HepG2 (cell line): ENCODE measurements around the gene PDZD7. TPM values are rescaled to one million over a fixed set of nuclear protein-coding genes. Genes with fewer than 3 reads are reported as not detected.
A peak's percentile ranks its signal among the peaks of the same experiment; 100 is the strongest.

Experiments
- ATAC-seq: fragments of 200-7000 bp; cut with Tn5 transposase; 3 replicates; pipeline ENCODE4 v1.9.1; 2020; ENCODE audit warnings: mild to moderate bottlenecking, moderate library complexity
- BruUV-seq: library from RNA; stranded (reverse); fragments of 400-500 nt; replicated peaks from 2 replicates; lab custom pipeline; 2021; lab: Mats Ljungman, UMichigan
- CTCF ChIA-PET: fragments of 300-600 bp; formaldehyde crosslinking; extraction: SDS; loops from one replicate; lab custom pipeline; 2021; ENCODE audit warnings: low total read pairs, inconsistent platforms, low intra/inter-chr PET ratio; lab: Yijun Ruan, JAX
- POLR2A ChIA-PET: fragments of 350-600 bp; sonication (Branson Sonifier 250); formaldehyde crosslinking; loops from one replicate; lab custom pipeline; 2020; ENCODE audit warnings: antibody characterized with exemption, inconsistent platforms; lab: Yijun Ruan, JAX
- DNase-seq: peaks from one replicate; pipeline ENCODE4 v3.0.0-alpha.2; 2015; ENCODE audit warnings: low spot score
- FAIRE-seq: peaks from 3 replicates; lab custom pipeline; 2011; peaks lifted over from hg19 to GRCh38; lab: Jason Lieb, UNC
- H2AFZ ChIP-seq: one replicate; pipeline ENCODE4 v1.6.1; 2011; ENCODE audit warnings: low read length, inconsistent platforms
- H3K27ac ChIP-seq: fragments of 300-600 bp; 3 replicates; pipeline ENCODE4 v1.8.0; 2011; ENCODE audit warnings: mixed run types, mild to moderate bottlenecking, mixed read lengths, low read length, inconsistent platforms; ENCODE audit not compliant: insufficient read depth; ENCODE audit errors: extremely low read length
- H3K27me3 ChIP-seq, 2 experiments: fragments of 200-600 bp in 1 of 2; 2 replicates in 1 of 2; 3 replicates in 1 of 2; pipeline versions ENCODE4 v1.6.0 to v1.8.0; 2011; ENCODE audit warnings: low read length in 2 of 2, mild to moderate bottlenecking in 2 of 2, moderate library complexity in 2 of 2, inconsistent platforms in 1 of 2; ENCODE audit not compliant: insufficient read depth in 2 of 2, control insufficient read depth in 1 of 2
- H3K36me3 ChIP-seq, 2 experiments: fragments of 200-600 bp in 1 of 2; replicated peaks in 1 of 2; 2 replicates in 1 of 2; 3 replicates in 1 of 2; pipeline versions ENCODE4 v1.5.1 to v1.8.0; 2011; ENCODE audit warnings: low read length in 2 of 2, inconsistent platforms in 1 of 2; ENCODE audit not compliant: insufficient read depth in 2 of 2, control insufficient read depth in 1 of 2
- H3K4me1 ChIP-seq: 2 replicates; pipeline ENCODE4 v1.5.1; 2012; ENCODE audit warnings: low read length, inconsistent platforms; ENCODE audit not compliant: insufficient read depth
- H3K4me2 ChIP-seq: 2 replicates; pipeline ENCODE4 v1.6.0; 2011; ENCODE audit warnings: low read depth, low read length, inconsistent platforms
- H3K4me3 ChIP-seq, 3 experiments: fragments of 200-600 bp in 1 of 3; sonication (generic), shearing (Covaris generic) in 1 of 3; replicated peaks in 1 of 3; 2 replicates each; pipeline ENCODE4 v1.5.1; 2011 to 2016; ENCODE audit warnings: low read length in 3 of 3, inconsistent platforms in 2 of 3, low read depth in 2 of 3, mild to moderate bottlenecking in 2 of 3, control low read depth in 1 of 3, mixed read lengths in 1 of 3; ENCODE audit not compliant: insufficient read depth in 1 of 3
- H3K79me2 ChIP-seq: one replicate; pipeline ENCODE4 v1.6.1; 2011; ENCODE audit warnings: low read length, inconsistent platforms; ENCODE audit not compliant: insufficient read depth
- H3K9ac ChIP-seq: 2 replicates; pipeline ENCODE4 v1.6.0; 2011; ENCODE audit warnings: mild to moderate bottlenecking, low read depth, low read length, inconsistent platforms; ENCODE audit not compliant: insufficient read depth
- H3K9me3 ChIP-seq: 2 replicates; pipeline ENCODE4 v1.5.1; 2012; ENCODE audit warnings: mild to moderate bottlenecking, low read length
- H4K20me1 ChIP-seq: 2 replicates; pipeline ENCODE4 v1.6.0; 2011; ENCODE audit warnings: inconsistent platforms, mild to moderate bottlenecking, low read length, moderate library complexity; ENCODE audit not compliant: insufficient read depth
- IKZF1 ChIP-seq: fragments of 450-650 bp; IDR thresholded peaks from 2 replicates; pipeline ENCODE4 v1.7.1; 2016
- KDM3A ChIP-seq: IDR thresholded peaks from 2 replicates; pipeline ENCODE4 v1.6.1; 2018; ENCODE audit warnings: low read depth, missing compliant biosample characterization
- KDM5B ChIP-seq: sonication (generic); formaldehyde crosslinking; IDR thresholded peaks from 2 replicates; pipeline ENCODE4 v1.4.0; 2020; ENCODE audit warnings: missing genetic modification reagents, mild to moderate bottlenecking, borderline replicate concordance
- KLF13 ChIP-seq: sonication (generic); formaldehyde crosslinking; IDR thresholded peaks from 2 replicates; pipeline ENCODE4 v1.4.0; 2020; ENCODE audit warnings: mild to moderate bottlenecking, missing genetic modification reagents
- SOX6 ChIP-seq, 2 experiments: fragments of 450-650 bp in 1 of 2; sonication (generic) in 1 of 2; formaldehyde crosslinking in 1 of 2; IDR thresholded peaks; 2 replicates each; pipeline versions ENCODE4 v1.4.0 to v1.6.1; 2017 to 2020; ENCODE audit warnings: antibody characterized with exemption in 1 of 2, mild to moderate bottlenecking in 1 of 2, missing genetic modification reagents in 1 of 2
- SP2 ChIP-seq: sonication (generic); formaldehyde crosslinking; IDR thresholded peaks from 2 replicates; pipeline ENCODE4 v1.5.1; 2020; ENCODE audit warnings: mild to moderate bottlenecking, missing genetic modification reagents
- ZBTB33 ChIP-seq: sonication (generic); formaldehyde crosslinking; IDR thresholded peaks from 2 replicates; pipeline ENCODE4 v1.4.0; 2020; ENCODE audit warnings: missing genetic modification reagents
- ZNF569 ChIP-seq: sonication (generic); formaldehyde crosslinking; IDR thresholded peaks from 2 replicates; pipeline ENCODE4 v1.5.0; 2020; ENCODE audit warnings: mild to moderate bottlenecking, missing genetic modification reagents, moderate library complexity, borderline replicate concordance
- WGBS: methylation state at CpG from one replicate; pipeline ENCODE4 v1.1.6; 2017; ENCODE audit warnings: low lambda C conversion rate; 5-methylcytosine and 5-hydroxymethylcytosine counted together
- in situ Hi-C: cut with HindIII; loops from 2 replicates; pipeline ENCODE4 v1.10.0; 2017; ENCODE audit warnings: low pct_unique_long_range_greater_than_20kb; ENCODE audit not compliant: extremely low pct_ligation_motif_present
- intact Hi-C: fragments of 100-400 bp; cut with micrococcal nuclease; formaldehyde crosslinking; loops from one replicate; pipeline ENCODE4 v1.10.0; 2022; ENCODE audit not compliant: unreplicated experiment
- polyA plus RNA-seq, 8 experiments: library from polyadenylated mRNA; depleted of rRNA in 3 of 8; stranded (reverse) in 7 of 8; unstranded in 1 of 8; fragments of >200 nt; fragmentation: Illumina TruSeq in 4 of 8; extraction: Trizol in 4 of 8; gene quantifications; 2 replicates each; pipeline versions ENCODE4 v1.2.1 to v1.2.3, GENCODE V29; 2011 to 2016; ENCODE audit warnings: low read depth in 4 of 8, missing spikeins in 1 of 8, mixed read lengths in 1 of 8; ENCODE audit not compliant: insufficient read depth in 1 of 8
- total RNA-seq, 5 experiments: library from RNA; depleted of rRNA; stranded (reverse); fragments of >200 nt; fragmentation: Illumina TruSeq; extraction: Trizol; gene quantifications; 2 replicates each; pipeline ENCODE4 v1.2.3, GENCODE V29; 2016; ENCODE audit warnings: low read depth in 1 of 5
- TF ChIP-seq, protein P1 (sequence below): sonication (generic); formaldehyde crosslinking; IDR thresholded peaks from 2 replicates; pipeline ENCODE4 v1.9.0; 2021; ENCODE audit warnings: missing genetic modification reagents, mild to moderate bottlenecking, borderline replicate concordance

Gene PDZD7
- total and polyA plus RNA-seq, 2 of the 13 experiments (the other 11 are each of a cell fraction or from before 2014, with no cell fraction given) = 0.58 to 0.73 TPM

GRCh38 chr10:100993986-100994708 is 36.8 kb downstream of the PDZD7 start (continued):
- TF ChIP-seq, protein P1, sequence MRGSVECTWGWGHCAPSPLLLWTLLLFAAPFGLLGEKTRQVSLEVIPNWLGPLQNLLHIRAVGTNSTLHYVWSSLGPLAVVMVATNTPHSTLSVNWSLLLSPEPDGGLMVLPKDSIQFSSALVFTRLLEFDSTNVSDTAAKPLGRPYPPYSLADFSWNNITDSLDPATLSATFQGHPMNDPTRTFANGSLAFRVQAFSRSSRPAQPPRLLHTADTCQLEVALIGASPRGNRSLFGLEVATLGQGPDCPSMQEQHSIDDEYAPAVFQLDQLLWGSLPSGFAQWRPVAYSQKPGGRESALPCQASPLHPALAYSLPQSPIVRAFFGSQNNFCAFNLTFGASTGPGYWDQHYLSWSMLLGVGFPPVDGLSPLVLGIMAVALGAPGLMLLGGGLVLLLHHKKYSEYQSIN = no peak
- TF ChIP-seq KDM5B (CRISPR knock-in tag) (no peak), ZNF569 (no peak), SOX6 (IDR thresholded peaks at IDR 0.05) (no peak), SOX6 (CRISPR knock-in tag; IDR thresholded peaks at IDR 0.05) (0 out of 2 replicates have a peak, but pooled peaks have one; percentile 11)

DNA sequence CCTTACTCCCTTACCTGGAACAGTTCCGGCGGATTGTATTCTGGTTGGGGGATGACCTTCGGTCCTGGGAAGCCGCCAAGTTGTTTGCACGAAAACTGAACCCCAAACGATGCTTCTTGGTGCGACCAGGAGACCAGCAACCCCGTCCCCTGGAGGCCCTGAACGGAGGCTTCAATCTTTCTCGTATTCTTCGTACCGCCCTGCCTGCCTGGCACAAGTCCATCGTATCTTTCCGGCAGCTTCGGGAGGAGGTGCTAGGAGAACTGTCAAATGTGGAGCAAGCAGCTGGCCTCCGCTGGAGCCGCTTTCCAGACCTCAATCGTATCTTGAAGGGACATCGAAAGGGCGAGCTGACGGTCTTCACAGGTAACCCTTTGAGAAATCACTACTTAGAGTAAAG is 41.8 kb downstream of the PDZD7 start:
- H3K4me2 ChIP-seq = peak overlapping the region; percentile 97

More for the DNA sequence above, 41.8 kb downstream of the PDZD7 start:
- H3K9ac ChIP-seq = 0 out of 2 replicates have a peak overlapping the region, but pooled peaks have one; percentile 7
- TF ChIP-seq KLF13 (CRISPR knock-in tag) (no peak), KDM3A (CRISPR knock-in tag) (no peak), ZBTB33 (CRISPR knock-in tag) (peak; percentile 21; the same call in 1 of the 2 replicates), SP2 (CRISPR knock-in tag) (no peak), IKZF1 (no peak)
- H3K9me3 ChIP-seq = no peaks in the 10 kb centered on the region
- peaks cover 53% of the 10 kb centered on the region for H3K4me1 ChIP-seq
- H3K27me3 ChIP-seq = no peaks in the 10 kb centered on the region; a peak in 1 of 5 replicates
- peaks cover 21 to 51% of the 10 kb centered on the region in 2 experiments for H3K36me3 ChIP-seq
- ATAC-seq (no peak), FAIRE-seq (no peak), DNase-seq (no peak)
- H4K20me1 ChIP-seq = no peaks in the 10 kb centered on the region
- CTCF ChIA-PET = interaction anchor here (0.8 kb wide), 1 partner anchor 18 kb away, joined by 3 read pairs; no protein-coding TSS in a partner anchor
- BruUV-seq = TSS peak; percentile 1
- H3K4me3 ChIP-seq = peak overlapping the region in 2 of 3 experiments; percentile 77 to 96; a peak in 3 of 6 replicates
- POLR2A ChIA-PET = interaction anchor here (0.8 to 23.0 kb wide), 3 partner anchors 9 to 73 kb away, joined by 3 to 277 read pairs (median 54); partner anchors contain the start of genes KAZALD1, LZTS2 and SEMA4G
- H3K79me2 ChIP-seq = peaks cover 50% of the 10 kb centered on the region
- H2AFZ ChIP-seq = no peak overlapping the region
- H3K27ac ChIP-seq = no peak overlapping the region
- intact Hi-C loops (no loop called here), in situ Hi-C loops (no loop called here)
- WGBS = 93% methylated on average over 21 of the region's 21 CpGs
